ENCODE results near the gene OSBPL6.
"Not testable (repeated sequence)": the region's sequence is repeated elsewhere in the genome, so short reads cannot be mapped to it uniquely, and the experiment has no call there.

The OSBPL6 gene

GRCh38 chr2:178195390-178196166 lies 1.3 kb downstream of the OSBPL6 start:
- peak overlapping the region; percentile 64 for H3K4me3 ChIP-seq (ENCODE audit: insufficient read depth, low read depth, low read length, poor library complexity, severe bottlenecking)
- DNase-seq: no peak
- H3K4me1 ChIP-seq (ENCODE audit: control insufficient read depth, insufficient read depth, low read length, poor library complexity, severe bottlenecking): peaks cover 5% of the 10 kb centered on the region
- H3K9me3 ChIP-seq (ENCODE audit: control insufficient read depth, low read length): no peaks in the 10 kb centered on the region
- H3K27ac ChIP-seq (ENCODE audit: insufficient read depth, low read length, poor library complexity, severe bottlenecking): no peak overlapping the region
- H3K27me3 ChIP-seq (replicated peaks; ENCODE audit: control insufficient read depth, insufficient read depth, low read length, poor library complexity, severe bottlenecking): peaks cover 26% of the 10 kb centered on the region
- H3K36me3 ChIP-seq (ENCODE audit: control insufficient read depth, insufficient read depth, low read length): no peaks in the 10 kb centered on the region

GRCh38 chr2:178197791-178198190 lies 3.5 kb downstream of the OSBPL6 start:
- Histone ChIP-seq H3K27ac (ENCODE audit: insufficient read depth, low read length, poor library complexity, severe bottlenecking) (no peak overlapping the region), H3K9me3 (ENCODE audit: control insufficient read depth, low read length) (no peaks in the 10 kb centered on the region), H3K4me1 (ENCODE audit: control insufficient read depth, insufficient read depth, low read length, poor library complexity, severe bottlenecking) (peaks cover 5% of the 10 kb centered on the region), H3K4me3 (ENCODE audit: insufficient read depth, low read depth, low read length, poor library complexity, severe bottlenecking) (no peak overlapping the region), H3K36me3 (ENCODE audit: control insufficient read depth, insufficient read depth, low read length) (no peaks in the 10 kb centered on the region), H3K27me3 (replicated peaks; ENCODE audit: control insufficient read depth, insufficient read depth, low read length, poor library complexity, severe bottlenecking) (peaks cover 22% of the 10 kb centered on the region)
- DNase-seq: no peak

GRCh38 chr2:178198441-178198840 lies 4.1 kb downstream of the OSBPL6 start:
- not testable (repeated sequence) for DNase-seq; H3K27ac ChIP-seq (ENCODE audit: insufficient read depth, low read length, poor library complexity, severe bottlenecking); H3K9me3 ChIP-seq (ENCODE audit: control insufficient read depth, low read length); H3K4me3 ChIP-seq (ENCODE audit: insufficient read depth, low read depth, low read length, poor library complexity, severe bottlenecking); H3K36me3 ChIP-seq (ENCODE audit: control insufficient read depth, insufficient read depth, low read length); H3K4me1 ChIP-seq (ENCODE audit: control insufficient read depth, insufficient read depth, low read length, poor library complexity, severe bottlenecking)
- peaks cover 22% of the 10 kb centered on the region for H3K27me3 ChIP-seq (replicated peaks; ENCODE audit: control insufficient read depth, insufficient read depth, low read length, poor library complexity, severe bottlenecking)

- Histone ChIP-seq H3K27me3 (replicated peaks; ENCODE audit: control insufficient read depth, insufficient read depth, low read length, poor library complexity, severe bottlenecking) (peaks cover 22% of the 10 kb centered on the region), H3K4me1 (ENCODE audit: control insufficient read depth, insufficient read depth, low read length, poor library complexity, severe bottlenecking) (no peaks in the 10 kb centered on the region)
Observed at GRCh38 chr2:178199334-178199733, 5.0 kb downstream of the OSBPL6 start.

GRCh38 chr2:178200331-178200730 lies 6.0 kb downstream of the OSBPL6 start:
- no peak for DNase-seq
- no peak overlapping the region for H3K27ac ChIP-seq (ENCODE audit: insufficient read depth, low read length, poor library complexity, severe bottlenecking)
- no peaks in the 10 kb centered on the region for H3K36me3 ChIP-seq (ENCODE audit: control insufficient read depth, insufficient read depth, low read length)
- peaks cover 15% of the 10 kb centered on the region for H3K27me3 ChIP-seq (replicated peaks; ENCODE audit: control insufficient read depth, insufficient read depth, low read length, poor library complexity, severe bottlenecking)
- H3K9me3 ChIP-seq (ENCODE audit: control insufficient read depth, low read length): no peaks in the 10 kb centered on the region
- no peak overlapping the region for H3K4me3 ChIP-seq (ENCODE audit: insufficient read depth, low read depth, low read length, poor library complexity, severe bottlenecking)
- H3K4me1 ChIP-seq (ENCODE audit: control insufficient read depth, insufficient read depth, low read length, poor library complexity, severe bottlenecking): no peaks in the 10 kb centered on the region

More at GRCh38 chr2:178199334-178199733, 5.0 kb downstream of the OSBPL6 start:
- Histone ChIP-seq H3K9me3 (ENCODE audit: control insufficient read depth, low read length) (no peaks in the 10 kb centered on the region), H3K27ac (ENCODE audit: insufficient read depth, low read length, poor library complexity, severe bottlenecking) (no peak overlapping the region), H3K36me3 (ENCODE audit: control insufficient read depth, insufficient read depth, low read length) (no peaks in the 10 kb centered on the region), H3K4me3 (ENCODE audit: insufficient read depth, low read depth, low read length, poor library complexity, severe bottlenecking) (no peak overlapping the region)
- DNase-seq: no peak

GRCh38 chr2:178202927-178203326 lies 8.6 kb downstream of the OSBPL6 start:
- no peak overlapping the region for H3K4me3 ChIP-seq (ENCODE audit: insufficient read depth, low read depth, low read length, poor library complexity, severe bottlenecking)
- H3K9me3 ChIP-seq (ENCODE audit: control insufficient read depth, low read length): no peaks in the 10 kb centered on the region
- H3K27ac ChIP-seq (ENCODE audit: insufficient read depth, low read length, poor library complexity, severe bottlenecking): no peak overlapping the region
- DNase-seq: no peak
- H3K4me1 ChIP-seq (ENCODE audit: control insufficient read depth, insufficient read depth, low read length, poor library complexity, severe bottlenecking): no peaks in the 10 kb centered on the region
- peaks cover 5% of the 10 kb centered on the region for H3K27me3 ChIP-seq (replicated peaks; ENCODE audit: control insufficient read depth, insufficient read depth, low read length, poor library complexity, severe bottlenecking)
- H3K36me3 ChIP-seq (ENCODE audit: control insufficient read depth, insufficient read depth, low read length): no peaks in the 10 kb centered on the region

- no peak overlapping the region for H3K27ac ChIP-seq (ENCODE audit: insufficient read depth, low read length, poor library complexity, severe bottlenecking)
- H3K9me3 ChIP-seq (ENCODE audit: control insufficient read depth, low read length): no peaks in the 10 kb centered on the region
- H3K4me1 ChIP-seq (ENCODE audit: control insufficient read depth, insufficient read depth, low read length, poor library complexity, severe bottlenecking): no peaks in the 10 kb centered on the region
- no peaks in the 10 kb centered on the region for H3K36me3 ChIP-seq (ENCODE audit: control insufficient read depth, insufficient read depth, low read length)
- no peak for DNase-seq
- no peaks in the 10 kb centered on the region for H3K27me3 ChIP-seq (replicated peaks; ENCODE audit: control insufficient read depth, insufficient read depth, low read length, poor library complexity, severe bottlenecking)
- no peak overlapping the region for H3K4me3 ChIP-seq (ENCODE audit: insufficient read depth, low read depth, low read length, poor library complexity, severe bottlenecking)
Observed at GRCh38 chr2:178204977-178205376, 10.7 kb downstream of the OSBPL6 start.

- H3K4me3 ChIP-seq (ENCODE audit: insufficient read depth, low read depth, low read length, poor library complexity, severe bottlenecking): no peak overlapping the region
- no peaks in the 10 kb centered on the region for H3K4me1 ChIP-seq (ENCODE audit: control insufficient read depth, insufficient read depth, low read length, poor library complexity, severe bottlenecking)
- H3K9me3 ChIP-seq (ENCODE audit: control insufficient read depth, low read length): no peaks in the 10 kb centered on the region
- DNase-seq: no peak
- no peaks in the 10 kb centered on the region for H3K36me3 ChIP-seq (ENCODE audit: control insufficient read depth, insufficient read depth, low read length)
- H3K27me3 ChIP-seq (replicated peaks; ENCODE audit: control insufficient read depth, insufficient read depth, low read length, poor library complexity, severe bottlenecking): no peaks in the 10 kb centered on the region
- no peak overlapping the region for H3K27ac ChIP-seq (ENCODE audit: insufficient read depth, low read length, poor library complexity, severe bottlenecking)
Observed at GRCh38 chr2:178205853-178206521, 11.7 kb downstream of the OSBPL6 start.

- Histone ChIP-seq H3K36me3 (ENCODE audit: control insufficient read depth, insufficient read depth, low read length) (no peaks in the 10 kb centered on the region), H3K9me3 (ENCODE audit: control insufficient read depth, low read length) (no peaks in the 10 kb centered on the region), H3K4me3 (ENCODE audit: insufficient read depth, low read depth, low read length, poor library complexity, severe bottlenecking) (no peak overlapping the region), H3K27ac (ENCODE audit: insufficient read depth, low read length, poor library complexity, severe bottlenecking) (no peak overlapping the region), H3K27me3 (replicated peaks; ENCODE audit: control insufficient read depth, insufficient read depth, low read length, poor library complexity, severe bottlenecking) (peaks cover 4% of the 10 kb centered on the region), H3K4me1 (ENCODE audit: control insufficient read depth, insufficient read depth, low read length, poor library complexity, severe bottlenecking) (no peaks in the 10 kb centered on the region)
- DNase-seq: no peak
Observed at GRCh38 chr2:178208336-178208735, 14.0 kb downstream of the OSBPL6 start.

- H3K9me3 ChIP-seq (ENCODE audit: control insufficient read depth, low read length): no peaks in the 10 kb centered on the region
- H3K27me3 ChIP-seq (replicated peaks; ENCODE audit: control insufficient read depth, insufficient read depth, low read length, poor library complexity, severe bottlenecking): peaks cover 4% of the 10 kb centered on the region
- H3K27ac ChIP-seq (ENCODE audit: insufficient read depth, low read length, poor library complexity, severe bottlenecking): no peak overlapping the region
- no peak overlapping the region for H3K4me3 ChIP-seq (ENCODE audit: insufficient read depth, low read depth, low read length, poor library complexity, severe bottlenecking)
- DNase-seq: no peak
- no peaks in the 10 kb centered on the region for H3K4me1 ChIP-seq (ENCODE audit: control insufficient read depth, insufficient read depth, low read length, poor library complexity, severe bottlenecking)
- H3K36me3 ChIP-seq (ENCODE audit: control insufficient read depth, insufficient read depth, low read length): no peaks in the 10 kb centered on the region
Observed at GRCh38 chr2:178208817-178209216, 14.5 kb downstream of the OSBPL6 start.

Measured in effector memory CD4-positive, alpha-beta T cell (primary cell).